Endothelial cell of umbilical vein (primary cell): ENCODE results near the gene CFAP20DC. TPM values are rescaled to one million over a fixed set of nuclear protein-coding genes. Genes with fewer than 3 reads are reported as not detected.

ENCODE experiments used
- BruUV-seq: library from RNA; stranded (reverse); fragments of 400-500 nt; replicated peaks from 2 replicates; lab custom pipeline; 2021; lab: Mats Ljungman, UMichigan
- CTCF ChIA-PET: fragments of 300-600, 350-600 bp; sonication (Branson Sonifier 250); formaldehyde crosslinking; loops from one replicate; lab custom pipeline; 2021; ENCODE audit warnings: antibody characterized with exemption, inconsistent platforms; lab: Charles Lee
- POLR2A ChIA-PET: fragments of 300-600, 350-600 bp; sonication (Branson Sonifier 250); formaldehyde crosslinking; loops from one replicate; lab custom pipeline; 2021; ENCODE audit warnings: antibody characterized with exemption, inconsistent platforms; lab: Charles Lee
- DNase-seq: peaks from one replicate; pipeline ENCODE4 v3.0.0-alpha.2; 2011; ENCODE audit warnings: low read depth, low spot score
- FAIRE-seq: peaks from 2 replicates; lab custom pipeline; 2011; peaks lifted over from hg19 to GRCh38; lab: Jason Lieb, UNC
- H2AFZ ChIP-seq: 2 replicates; pipeline ENCODE4 v1.6.0; 2012; ENCODE audit warnings: low read depth, low read length, control low read depth, inconsistent platforms
- H3K27ac ChIP-seq: 2 replicates; pipeline ENCODE4 v1.5.1; 2011; ENCODE audit warnings: low read depth, mild to moderate bottlenecking, control low read depth, low read length, moderate library complexity; ENCODE audit not compliant: insufficient read depth
- H3K27me3 ChIP-seq, 2 experiments: 2 replicates each; pipeline versions ENCODE4 v1.6.0 to v1.6.1; 2011; ENCODE audit warnings: low read length in 2 of 2, mixed read lengths in 1 of 2; ENCODE audit not compliant: control insufficient read depth in 2 of 2, insufficient read depth in 2 of 2
- H3K36me3 ChIP-seq, 2 experiments: 2 replicates in 1 of 2; 3 replicates in 1 of 2; pipeline ENCODE4 v1.5.1; 2011; ENCODE audit warnings: low read length in 2 of 2, mild to moderate bottlenecking in 1 of 2, moderate library complexity in 1 of 2; ENCODE audit not compliant: control insufficient read depth in 2 of 2, insufficient read depth in 2 of 2; ENCODE audit errors: extremely low read depth in 1 of 2
- H3K4me1 ChIP-seq: 3 replicates; pipeline ENCODE4 v1.5.1; 2011; ENCODE audit warnings: mild to moderate bottlenecking, low read length; ENCODE audit not compliant: control insufficient read depth, insufficient read depth; ENCODE audit errors: extremely low read depth
- H3K4me2 ChIP-seq: 2 replicates; pipeline ENCODE4 v1.6.1; 2011; ENCODE audit warnings: low read length, control low read depth, mixed read lengths; ENCODE audit not compliant: insufficient read depth
- H3K4me3 ChIP-seq, 3 experiments: fragments of 200-600 bp in 1 of 3; sonication (generic), shearing (Covaris generic) in 1 of 3; replicated peaks in 1 of 3; 2 replicates each; pipeline ENCODE4 v1.5.1; 2011 to 2016; ENCODE audit warnings: control low read depth in 3 of 3, low read length in 3 of 3, mild to moderate bottlenecking in 2 of 3, inconsistent platforms in 1 of 3, low read depth in 1 of 3, moderate library complexity in 1 of 3; ENCODE audit not compliant: insufficient read depth in 1 of 3
- H3K79me2 ChIP-seq: 2 replicates; pipeline ENCODE4 v1.6.0; 2012; ENCODE audit warnings: low read length, inconsistent platforms; ENCODE audit not compliant: control insufficient read depth, insufficient read depth
- H3K9ac ChIP-seq: replicated peaks from 2 replicates; pipeline ENCODE3; 2011; ENCODE audit warnings: low read length, control low read depth; ENCODE audit not compliant: insufficient read depth; ENCODE audit errors: extremely low read depth
- H3K9me1 ChIP-seq: replicated peaks from 3 replicates; pipeline ENCODE4 v1.6.0; 2011; ENCODE audit warnings: mild to moderate bottlenecking, low read length; ENCODE audit not compliant: control insufficient read depth, insufficient read depth; ENCODE audit errors: extremely low read depth
- H3K9me3 ChIP-seq: replicated peaks from 2 replicates; pipeline ENCODE4 v1.5.1; 2012; ENCODE audit warnings: low read length, inconsistent platforms; ENCODE audit not compliant: control insufficient read depth, insufficient read depth
- H4K20me1 ChIP-seq: replicated peaks from 2 replicates; pipeline ENCODE3; 2011; ENCODE audit warnings: mild to moderate bottlenecking, low read length; ENCODE audit not compliant: control insufficient read depth, insufficient read depth; ENCODE audit errors: extremely low read depth
- FOS ChIP-seq: IDR thresholded peaks from 2 replicates; pipeline ENCODE4 v1.6.1; 2011; ENCODE audit warnings: mild to moderate bottlenecking, low read length, moderate library complexity, borderline replicate concordance; ENCODE audit not compliant: insufficient read depth
- GATA2 ChIP-seq: IDR thresholded peaks from 2 replicates; pipeline ENCODE4 v1.7.0; 2011; ENCODE audit warnings: low read depth, mild to moderate bottlenecking, moderate library complexity, mixed read lengths, low read length; ENCODE audit not compliant: insufficient read length, insufficient read depth
- JUN ChIP-seq: IDR thresholded peaks from 2 replicates; pipeline ENCODE4 v1.6.1; 2011; ENCODE audit warnings: borderline replicate concordance, low read depth; ENCODE audit not compliant: insufficient read length, insufficient read depth
- POLR2A ChIP-seq: IDR thresholded peaks from 2 replicates; pipeline ENCODE4 v1.6.1; 2012; ENCODE audit warnings: low read depth, mild to moderate bottlenecking, control low read depth, low read length
- dilution Hi-C: fragments of 300-500 bp; cut with MboI; formaldehyde crosslinking; loops from one replicate; pipeline ENCODE4 v1.15.0; 2019; ENCODE audit warnings: low sequenced_read_pairs; ENCODE audit not compliant: extremely low pct_ligation_motif_present
- intact Hi-C: fragments of 100-400 bp; cut with micrococcal nuclease; formaldehyde crosslinking; loops from one replicate; pipeline ENCODE4 v1.10.0; 2022
- polyA plus RNA-seq, 4 experiments: library from polyadenylated mRNA; depleted of rRNA in 3 of 4; stranded (reverse) in 3 of 4; unstranded in 1 of 4; fragments of >200 nt; gene quantifications; 2 replicates each; pipeline versions ENCODE4 v1.2.1 to v1.2.3, GENCODE V29; 2011 to 2012; ENCODE audit warnings: missing spikeins in 1 of 4
- total RNA-seq: library from RNA; stranded (reverse); gene quantifications from 2 replicates; pipeline ENCODE4 v1.2.3, GENCODE V29; 2021
- TF ChIP-seq, protein P1 (sequence below), 2 donors: IDR thresholded peaks; 1 replicate in 1 of 2; 2 replicates in 1 of 2; pipeline ENCODE4 v1.5.1; 2011; ENCODE audit warnings: low read length in 2 of 2, mild to moderate bottlenecking in 2 of 2, moderate library complexity in 2 of 2, control low read depth in 1 of 2, inconsistent platforms in 1 of 2, low read depth in 1 of 2; ENCODE audit not compliant: insufficient read depth in 1 of 2; ENCODE audit errors: extremely low read depth in 1 of 2
- TF ChIP-seq, protein P2 (sequence below): IDR thresholded peaks from 2 replicates; pipeline ENCODE4 v1.6.1; 2011; ENCODE audit not compliant: insufficient read depth, insufficient read length

CFAP20DC gene
- total and polyA plus RNA-seq, 2 donors (not counting 3 experiments of a cell fraction or from before 2014, with no cell fraction given) = 0.92 to 2.1 TPM

DNA sequence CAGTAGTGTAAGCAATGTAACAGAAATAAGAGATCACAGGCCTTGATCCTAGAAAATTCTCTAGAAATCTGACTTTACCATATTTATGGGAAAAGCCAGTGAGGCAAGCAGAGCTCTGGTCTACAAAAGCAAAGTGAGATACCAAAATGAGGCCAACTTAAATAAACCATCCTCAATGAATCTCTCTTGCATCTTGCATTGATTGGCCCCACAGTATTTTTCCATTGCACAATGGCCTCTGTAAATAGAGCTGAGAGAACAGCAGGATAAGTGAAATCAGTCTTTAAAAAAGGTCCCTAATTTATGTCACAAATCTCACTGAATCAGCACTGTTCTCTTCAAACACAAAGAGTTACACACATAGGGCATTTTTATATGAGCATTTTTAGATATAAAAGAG is 8.9 kb downstream of the CFAP20DC start:
- dilution Hi-C loops = no loop called here
- H4K20me1 ChIP-seq = no peaks in the 10 kb centered on the region

More for the DNA sequence above, 8.9 kb downstream of the CFAP20DC start:
- Histone ChIP-seq H2AFZ (no peak overlapping the region), H3K27ac (no peak overlapping the region), H3K9ac (no peak overlapping the region), H3K4me2 (no peak overlapping the region), H3K9me1 (no peaks in the 10 kb centered on the region), H3K4me3 (no peak overlapping the region), H3K79me2 (no peaks in the 10 kb centered on the region), H3K4me1 (no peaks in the 10 kb centered on the region), H3K9me3 (no peaks in the 10 kb centered on the region), H3K36me3 (no peaks in the 10 kb centered on the region), H3K27me3 (no peaks in the 10 kb centered on the region)
- FAIRE-seq (no peak), DNase-seq (no peak)
- intact Hi-C loops = no loop called here
- POLR2A ChIA-PET = no interaction called here
- TF ChIP-seq POLR2A (no peak), JUN (no peak), FOS (no peak), GATA2 (no peak)
- TF ChIP-seq, protein P1, sequence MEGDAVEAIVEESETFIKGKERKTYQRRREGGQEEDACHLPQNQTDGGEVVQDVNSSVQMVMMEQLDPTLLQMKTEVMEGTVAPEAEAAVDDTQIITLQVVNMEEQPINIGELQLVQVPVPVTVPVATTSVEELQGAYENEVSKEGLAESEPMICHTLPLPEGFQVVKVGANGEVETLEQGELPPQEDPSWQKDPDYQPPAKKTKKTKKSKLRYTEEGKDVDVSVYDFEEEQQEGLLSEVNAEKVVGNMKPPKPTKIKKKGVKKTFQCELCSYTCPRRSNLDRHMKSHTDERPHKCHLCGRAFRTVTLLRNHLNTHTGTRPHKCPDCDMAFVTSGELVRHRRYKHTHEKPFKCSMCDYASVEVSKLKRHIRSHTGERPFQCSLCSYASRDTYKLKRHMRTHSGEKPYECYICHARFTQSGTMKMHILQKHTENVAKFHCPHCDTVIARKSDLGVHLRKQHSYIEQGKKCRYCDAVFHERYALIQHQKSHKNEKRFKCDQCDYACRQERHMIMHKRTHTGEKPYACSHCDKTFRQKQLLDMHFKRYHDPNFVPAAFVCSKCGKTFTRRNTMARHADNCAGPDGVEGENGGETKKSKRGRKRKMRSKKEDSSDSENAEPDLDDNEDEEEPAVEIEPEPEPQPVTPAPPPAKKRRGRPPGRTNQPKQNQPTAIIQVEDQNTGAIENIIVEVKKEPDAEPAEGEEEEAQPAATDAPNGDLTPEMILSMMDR (IDR thresholded peaks at IDR 0.05; ENCODE audit: extremely low read depth in 1 of 2, insufficient read depth in 1 of 2, low read depth in 1 of 2, low read length in 2 of 2) = no peak
- TF ChIP-seq, protein P2, sequence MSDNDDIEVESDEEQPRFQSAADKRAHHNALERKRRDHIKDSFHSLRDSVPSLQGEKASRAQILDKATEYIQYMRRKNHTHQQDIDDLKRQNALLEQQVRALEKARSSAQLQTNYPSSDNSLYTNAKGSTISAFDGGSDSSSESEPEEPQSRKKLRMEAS = no peak
- CTCF ChIA-PET = interaction anchor here (1.1 to 1.3 kb wide), 3 partner anchors 10 to 35 kb away, joined by 3 read pairs; no protein-coding TSS in a partner anchor
- BruUV-seq = no TSS peak
